Amygdala (tissue), 56 donors: Measurements from ENCODE around the gene FANCM.
"Not testable (repeated sequence)": the region's sequence is repeated elsewhere in the genome, so short reads cannot be mapped to it uniquely, and the experiment has no call there.

ENCODE experiments used
- DNase-seq, 56 donors: peaks; one replicate each; lab custom pipeline; 2025; lab: John Stamatoyannopoulos, UW

The FANCM gene

DNA sequence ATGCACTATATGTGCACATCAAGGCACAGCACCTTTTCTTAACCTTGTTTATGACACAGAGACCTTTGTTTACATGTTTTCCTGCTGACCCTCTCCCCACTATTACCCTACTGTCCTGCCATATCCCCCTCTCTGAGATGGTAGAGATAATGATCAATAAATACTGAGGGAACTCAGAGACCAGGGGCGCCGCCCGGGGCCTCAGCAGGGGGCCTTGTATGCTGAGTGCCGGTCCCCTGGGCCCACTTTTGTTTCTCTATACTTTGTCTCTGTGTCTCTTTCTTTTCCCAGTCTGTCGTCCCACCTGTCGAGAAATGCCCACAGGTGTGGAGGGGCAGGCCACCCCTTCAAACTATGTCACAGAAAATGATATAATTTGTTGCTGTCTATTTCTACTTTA, 78.6 kb downstream of the FANCM start:
- DNase-seq, result not testable (repeated sequence)

DNA sequence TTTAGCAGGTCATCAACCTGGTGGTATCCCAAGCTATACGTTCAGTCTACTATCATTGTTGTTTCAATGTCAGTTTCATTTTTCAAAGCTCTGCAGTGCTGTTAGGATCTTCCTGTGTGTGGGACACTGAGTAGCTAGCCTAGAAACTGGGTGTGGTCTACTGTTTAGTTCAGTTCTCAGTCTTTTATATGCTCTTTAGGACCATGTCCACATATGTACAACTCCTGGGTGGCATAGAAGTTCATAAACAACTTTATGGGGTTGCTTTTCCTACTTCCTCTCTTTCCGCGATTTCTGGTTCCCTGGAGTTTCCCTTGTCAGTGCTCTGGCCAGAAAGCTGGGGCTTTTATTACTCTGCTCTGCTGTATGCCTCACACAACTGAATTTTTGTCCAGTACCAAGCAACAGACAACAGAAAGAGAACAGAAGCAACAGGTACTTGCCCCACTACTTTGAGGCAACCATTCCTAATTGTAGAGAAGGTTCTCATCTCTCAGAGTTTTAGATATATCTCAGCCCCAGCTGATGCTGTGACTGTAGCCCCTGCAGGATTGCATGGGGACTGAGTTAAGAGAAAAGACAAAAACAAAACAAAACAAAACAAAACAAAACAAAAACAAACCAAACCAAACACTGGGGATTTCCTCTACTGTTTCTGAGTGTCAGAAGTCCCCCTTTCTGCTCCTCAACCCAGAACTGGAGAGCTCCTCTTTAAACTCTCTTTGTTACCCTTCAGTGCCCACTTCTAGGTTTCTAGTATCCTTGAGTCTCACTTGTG, 86.9 kb downstream of the FANCM start:
- DNase-seq, result no peak

DNA sequence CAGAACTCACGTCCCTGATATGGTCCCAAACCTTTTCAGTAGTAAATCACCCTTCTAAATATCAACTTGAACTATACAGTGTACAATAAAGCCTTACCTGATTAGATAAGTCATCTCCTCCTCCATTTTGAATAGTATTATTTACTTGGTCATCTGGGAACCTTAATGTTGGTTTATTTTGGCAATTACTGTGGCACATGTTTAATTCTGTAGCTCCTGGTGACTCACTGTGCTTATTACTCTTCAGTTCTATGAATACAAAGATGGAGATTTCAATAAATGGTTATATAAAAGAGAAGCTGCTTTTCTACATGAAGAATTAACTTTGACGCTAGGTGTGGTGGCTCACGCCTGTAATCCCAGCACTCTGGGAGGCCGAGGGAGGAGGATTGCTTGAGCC, 91.8 kb downstream of the FANCM start:
- no peak for DNase-seq

DNA sequence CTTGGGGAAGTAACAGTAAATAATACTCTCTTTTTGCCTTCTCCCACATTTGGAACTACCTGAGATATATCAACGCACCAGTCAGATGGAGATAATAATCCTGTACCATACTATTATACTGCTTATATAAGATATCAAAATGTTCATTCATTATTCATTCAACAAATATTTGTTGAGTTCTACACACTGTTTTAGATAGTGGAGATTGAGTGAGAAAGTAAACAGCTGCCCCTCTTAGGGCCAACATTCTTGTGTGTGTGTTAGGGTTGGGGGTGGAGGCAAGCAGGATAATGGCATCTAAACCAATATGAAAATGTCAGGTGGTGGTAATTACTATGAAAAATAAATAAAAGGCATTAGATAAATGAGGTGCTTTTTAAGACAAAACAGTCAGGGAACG, 103.3 kb downstream of the FANCM start:
- DNase-seq, result no peak

DNA sequence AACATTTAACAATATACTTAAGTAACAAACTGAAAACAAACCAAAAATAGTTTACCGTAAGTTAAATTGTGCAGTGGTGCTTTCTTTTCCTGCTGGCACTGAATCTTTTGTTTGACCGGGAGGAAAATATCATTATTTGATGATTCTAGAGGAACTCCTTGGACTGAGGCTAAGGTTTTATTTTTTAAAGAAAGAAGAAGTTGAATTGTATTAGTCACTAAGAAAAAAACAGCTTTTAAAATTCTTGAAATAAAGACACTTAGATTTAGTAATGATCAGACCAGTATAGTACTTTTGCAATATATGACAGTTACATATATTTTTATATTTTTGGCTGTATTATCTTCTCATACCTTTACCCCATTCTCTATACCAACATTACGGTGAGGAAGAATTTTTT, 107.0 kb downstream of the FANCM start:
- no peak for DNase-seq

DNA sequence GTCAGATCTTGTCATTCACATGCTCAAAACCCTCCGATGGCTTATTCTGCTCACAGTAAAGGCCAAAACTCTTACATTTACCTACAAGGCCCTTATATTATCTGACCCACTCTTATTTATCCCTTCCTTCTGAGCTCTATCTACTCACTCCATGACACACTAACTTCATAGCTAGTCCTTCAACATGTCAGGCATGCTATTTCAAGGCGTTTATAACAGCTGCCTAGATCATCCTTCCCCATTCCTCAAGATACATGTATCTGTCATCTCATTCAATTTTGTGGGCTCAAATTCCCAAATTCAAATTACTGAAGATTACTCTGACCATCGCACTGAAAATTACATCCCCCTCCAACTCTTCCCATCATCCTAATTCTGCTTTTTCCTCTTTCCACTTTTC, 110.4 kb downstream of the FANCM start:
- no peak for DNase-seq

DNA sequence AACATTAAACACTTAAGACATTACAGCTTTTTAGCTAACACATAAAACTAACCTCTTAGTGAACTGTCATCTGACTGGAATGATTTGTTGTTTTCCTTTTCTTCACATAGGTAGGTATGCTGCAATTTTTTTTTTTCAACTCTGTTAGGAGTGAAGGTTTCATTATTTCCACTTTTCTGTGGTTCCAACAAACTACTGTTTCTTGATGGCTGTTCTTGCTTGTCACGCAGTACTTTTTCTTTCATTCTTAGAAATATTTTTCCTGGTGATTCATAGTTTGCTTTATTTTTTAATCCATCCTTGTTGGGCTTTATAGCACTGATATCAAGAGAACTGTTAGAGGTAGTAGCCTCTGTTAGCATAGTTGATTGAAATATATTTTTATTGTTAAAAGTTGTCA, 111.0 kb downstream of the FANCM start:
- no peak for DNase-seq

DNA sequence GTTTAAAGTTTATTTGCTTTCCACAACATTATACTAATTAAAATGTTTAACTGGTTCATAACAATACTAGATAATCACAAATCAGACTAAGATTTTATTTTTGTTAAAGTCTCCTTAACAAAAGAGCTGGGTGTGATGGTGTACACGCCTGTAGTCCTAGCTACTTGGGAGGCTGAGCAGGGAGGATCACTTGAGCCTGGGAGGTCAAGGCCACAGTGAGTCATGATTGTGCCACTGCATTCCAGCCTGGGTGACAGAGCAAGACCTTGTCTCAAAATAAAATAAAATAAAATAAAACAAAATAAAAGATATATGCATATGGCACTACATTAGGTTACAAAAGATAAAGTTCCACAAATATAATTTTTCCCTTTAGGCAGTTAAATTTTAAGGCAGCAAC, 111.7 kb downstream of the FANCM start:
- DNase-seq, result no peak

DNA sequence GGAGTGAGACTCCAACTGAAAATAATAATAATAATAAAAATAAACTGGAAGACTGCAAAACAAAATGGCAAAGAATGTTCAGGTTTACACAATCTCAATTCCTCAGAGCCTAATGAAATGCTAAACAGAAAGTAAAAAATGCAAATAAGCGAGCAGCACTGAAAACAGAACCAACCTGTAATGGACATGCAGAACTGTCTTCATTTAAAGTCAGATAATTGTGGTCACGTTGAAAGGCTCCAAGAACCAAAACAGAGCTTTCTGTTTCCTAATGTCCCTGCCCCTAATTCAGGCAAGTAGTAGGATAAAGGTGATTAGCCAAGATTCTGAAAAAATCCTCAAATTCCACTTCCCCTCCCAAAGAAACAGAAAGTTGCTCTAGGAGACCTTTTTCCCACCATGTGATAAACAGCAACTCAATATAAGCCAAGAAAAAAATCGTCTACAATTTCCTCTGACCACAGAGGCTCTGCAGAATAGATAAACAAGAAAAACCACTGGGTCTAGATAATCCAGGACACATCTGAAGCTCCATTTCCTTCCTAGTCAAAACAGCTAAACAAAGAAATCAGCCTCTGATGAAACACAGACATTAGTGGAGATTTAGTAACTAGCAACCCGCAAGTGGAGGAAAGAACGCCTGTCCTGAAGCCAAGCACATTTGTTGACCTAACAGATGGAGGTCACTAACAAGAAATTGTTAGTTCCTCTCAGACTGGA, 114.3 kb downstream of the FANCM start:
- DNase-seq, result peak in 2 of 56 donors; percentile 0 to 3
